ENCODE measurements around the gene TBX4. TPM values are rescaled to one million over a fixed set of nuclear protein-coding genes. Genes with fewer than 3 reads are reported as not detected.
"Not testable (repeated sequence)": the region's sequence is repeated elsewhere in the genome, so short reads cannot be mapped to it uniquely, and the experiment has no call there.

Gene TBX4
- total and polyA plus RNA-seq, 2 experiments from 2014 or later: not detected

GRCh38 chr17:61444831-61445230, 7.4 kb upstream of the TBX4 start:
- no peaks in the 10 kb centered on the region for H3K9me3 ChIP-seq (ENCODE audit: low read depth)
- H3K4me3 ChIP-seq: no peak overlapping the region
- no peak overlapping the region for H2AFZ ChIP-seq
- H3K79me2 ChIP-seq (ENCODE audit: insufficient read depth): no peaks in the 10 kb centered on the region
- no peak overlapping the region for H3K9ac ChIP-seq
- H3K9me2 ChIP-seq (ENCODE audit: insufficient read depth): no peaks in the 10 kb centered on the region
- H3K36me3 ChIP-seq (ENCODE audit: low read depth): no peaks in the 10 kb centered on the region
- TF ChIP-seq EZH2phosphoT487 (IDR thresholded peaks at IDR 0.05; ENCODE audit: insufficient read depth, low read depth) (no peak), EZH2 (IDR thresholded peaks at IDR 0.05; ENCODE audit: insufficient read depth, poor library complexity, severe bottlenecking) (no peak)
- peaks cover 52% of the 10 kb centered on the region for H3K27me3 ChIP-seq (replicated peaks; ENCODE audit: insufficient read depth)
- no peaks in the 10 kb centered on the region for H3F3A ChIP-seq (ENCODE audit: insufficient read depth)
- WGBS, 2 experiments (ENCODE audit: low coverage in 1 of 2, low lambda C conversion rate in 2 of 2, missing lambda C conversion rate in 2 of 2): 56 to 57% methylated on average over 6 of the region's 6 CpGs
- H3K27ac ChIP-seq: no peak overlapping the region
- in situ Hi-C loops (cut with MboI): loop anchor here (25.0 kb wide), 1 partner anchor 392 kb away; no protein-coding TSS in a partner anchor
- DNase-seq: peak; percentile 32
- no peaks in the 10 kb centered on the region for H4K20me1 ChIP-seq (ENCODE audit: insufficient read depth)
- no peak overlapping the region for H3K4me2 ChIP-seq (ENCODE audit: unreplicated experiment)
- no peaks in the 10 kb centered on the region for H3K4me1 ChIP-seq (ENCODE audit: insufficient read depth)

DNA sequence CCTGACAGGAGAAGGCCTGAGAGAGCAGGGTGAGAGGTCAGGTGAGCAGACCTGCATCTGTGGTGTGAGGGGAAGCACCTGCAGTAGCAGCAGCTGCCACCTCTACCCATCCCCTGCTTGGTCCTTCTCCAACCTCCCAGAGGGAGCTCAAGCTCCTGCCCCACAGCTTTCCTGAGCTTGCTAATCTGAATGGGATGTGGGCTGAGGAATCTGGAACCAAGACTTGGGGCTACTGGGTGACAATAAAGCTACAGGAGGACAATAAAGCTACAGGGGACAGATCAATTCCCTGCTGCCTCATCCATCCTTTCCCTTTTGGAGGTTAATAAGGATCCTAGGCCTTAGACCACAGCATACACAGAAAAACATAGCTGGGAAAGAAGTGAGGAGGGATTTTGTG, 4.9 kb upstream of the TBX4 start:
- no peak overlapping the region for H3K27ac ChIP-seq
- in situ Hi-C loops (cut with MboI): loop anchor here (25.0 kb wide), 1 partner anchor 390 kb away; no protein-coding TSS in a partner anchor
- H3K4me2 ChIP-seq (ENCODE audit: unreplicated experiment): no peak overlapping the region
- no peaks in the 10 kb centered on the region for H3K36me3 ChIP-seq (ENCODE audit: low read depth)
- H3F3A ChIP-seq (ENCODE audit: insufficient read depth): no peaks in the 10 kb centered on the region
- TF ChIP-seq EZH2phosphoT487 (IDR thresholded peaks at IDR 0.05; ENCODE audit: insufficient read depth, low read depth) (no peak), EZH2 (IDR thresholded peaks at IDR 0.05; ENCODE audit: insufficient read depth, poor library complexity, severe bottlenecking) (no peak)
- no peak overlapping the region for H3K4me3 ChIP-seq
- H2AFZ ChIP-seq: no peak overlapping the region
- no peaks in the 10 kb centered on the region for H3K9me3 ChIP-seq (ENCODE audit: low read depth)
- no peak for DNase-seq
- no peaks in the 10 kb centered on the region for H3K9me2 ChIP-seq (ENCODE audit: insufficient read depth)
- peaks cover 62% of the 10 kb centered on the region for H3K27me3 ChIP-seq (replicated peaks; ENCODE audit: insufficient read depth)
- no peaks in the 10 kb centered on the region for H3K79me2 ChIP-seq (ENCODE audit: insufficient read depth)
- H3K4me1 ChIP-seq (ENCODE audit: insufficient read depth): no peaks in the 10 kb centered on the region
- H4K20me1 ChIP-seq (ENCODE audit: insufficient read depth): no peaks in the 10 kb centered on the region
- no peak overlapping the region for H3K9ac ChIP-seq

- WGBS, 2 experiments (ENCODE audit: low coverage in 1 of 2, low lambda C conversion rate in 2 of 2, missing lambda C conversion rate in 2 of 2): 33 to 34% methylated on average over 2 of the region's 2 CpGs
- Histone ChIP-seq H3F3A (ENCODE audit: insufficient read depth) (no peaks in the 10 kb centered on the region), H2AFZ (no peak overlapping the region), H3K9ac (no peak overlapping the region), H3K4me1 (ENCODE audit: insufficient read depth) (no peaks in the 10 kb centered on the region), H3K36me3 (ENCODE audit: low read depth) (no peaks in the 10 kb centered on the region), H3K4me2 (ENCODE audit: unreplicated experiment) (no peak overlapping the region), H3K9me2 (ENCODE audit: insufficient read depth) (no peaks in the 10 kb centered on the region), H4K20me1 (ENCODE audit: insufficient read depth) (no peaks in the 10 kb centered on the region), H3K27me3 (replicated peaks; ENCODE audit: insufficient read depth) (peaks cover 62% of the 10 kb centered on the region), H3K9me3 (ENCODE audit: low read depth) (no peaks in the 10 kb centered on the region), H3K4me3 (no peak overlapping the region), H3K79me2 (ENCODE audit: insufficient read depth) (no peaks in the 10 kb centered on the region), H3K27ac (no peak overlapping the region)
- in situ Hi-C loops (cut with MboI): loop anchor here (25.0 kb wide), 1 partner anchor 389 kb away; no protein-coding TSS in a partner anchor
- no peak for DNase-seq
- TF ChIP-seq EZH2 (IDR thresholded peaks at IDR 0.05; ENCODE audit: insufficient read depth, poor library complexity, severe bottlenecking) (no peak), EZH2phosphoT487 (IDR thresholded peaks at IDR 0.05; ENCODE audit: insufficient read depth, low read depth) (no peak)
Measured at GRCh38 chr17:61448042-61448441, 4.2 kb upstream of the TBX4 start.

DNA sequence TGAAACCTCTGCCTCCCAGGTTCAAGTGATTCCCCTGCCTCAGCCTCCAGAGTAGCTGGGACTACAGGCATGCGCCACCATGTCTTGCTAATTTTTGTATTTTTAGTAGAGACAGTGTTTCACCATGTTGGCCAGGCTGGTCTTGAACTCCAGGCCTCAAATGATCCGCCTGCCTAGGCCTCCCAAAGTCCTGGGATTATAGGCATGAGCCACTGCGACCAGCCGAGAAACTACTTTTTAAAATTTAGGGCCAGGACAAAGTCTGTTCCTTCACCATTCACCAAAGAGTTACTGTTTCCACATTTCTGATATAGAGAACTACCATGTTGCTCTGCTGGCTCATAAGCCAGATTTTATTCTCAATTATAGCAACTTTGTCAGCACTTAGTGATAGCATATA, 3.1 kb upstream of the TBX4 start:
- H3K9me2 ChIP-seq (ENCODE audit: insufficient read depth); H3K27ac ChIP-seq; DNase-seq; H4K20me1 ChIP-seq (ENCODE audit: insufficient read depth); H3K4me3 ChIP-seq; H2AFZ ChIP-seq; H3K79me2 ChIP-seq (ENCODE audit: insufficient read depth); H3K36me3 ChIP-seq (ENCODE audit: low read depth); H3K9me3 ChIP-seq (ENCODE audit: low read depth); H3K9ac ChIP-seq; H3K4me1 ChIP-seq (ENCODE audit: insufficient read depth); H3K4me2 ChIP-seq (ENCODE audit: unreplicated experiment); H3F3A ChIP-seq (ENCODE audit: insufficient read depth): not testable (repeated sequence)
- 75 to 85% methylated on average over 4 of the region's 4 CpGs for WGBS, 2 experiments (ENCODE audit: low coverage in 1 of 2, low lambda C conversion rate in 2 of 2, missing lambda C conversion rate in 2 of 2)
- in situ Hi-C loops (cut with MboI): loop anchor here (25.0 kb wide), 1 partner anchor 388 kb away; no protein-coding TSS in a partner anchor
- peaks cover 67% of the 10 kb centered on the region for H3K27me3 ChIP-seq (replicated peaks; ENCODE audit: insufficient read depth)
